Nucleus accumbens (tissue), 56 donors: ENCODE data around the gene KRTAP12-1.

ENCODE experiments used
- DNase-seq, 56 donors: peaks; one replicate each; lab custom pipeline; 2025; lab: John Stamatoyannopoulos, UW

The KRTAP12-1 gene

GRCh38 chr21:44681861-44682579 lies at the start of gene KRTAP12-1:
TSS of gene KRTAP12-1 (minus strand) at chr21:44682163. CDS start at chr21:44682123, 40 bp downstream.
- DNase-seq, result no peak

GRCh38 chr21:44730951-44731579 lies 49.1 kb upstream of the KRTAP12-1 start:
- DNase-seq, result no peak

- DNase-seq, result no peak
These were observed 48.0 kb upstream of the KRTAP12-1 start for GRCh38 chr21:44730028-44730395.

GRCh38 chr21:44729336-44730027 lies 47.5 kb upstream of the KRTAP12-1 start:
- DNase-seq, result no peak

GRCh38 chr21:44728716-44729115 lies 46.8 kb upstream of the KRTAP12-1 start:
- DNase-seq, result no peak

GRCh38 chr21:44727757-44728156 lies 45.8 kb upstream of the KRTAP12-1 start:
- no peak for DNase-seq

- no peak for DNase-seq
These were observed 45.4 kb upstream of the KRTAP12-1 start for GRCh38 chr21:44727321-44727720.

GRCh38 chr21:44726826-44727225 lies 44.9 kb upstream of the KRTAP12-1 start:
- no peak for DNase-seq

- no peak for DNase-seq
These were observed 43.0 kb upstream of the KRTAP12-1 start for GRCh38 chr21:44724926-44725325.

GRCh38 chr21:44724196-44724595 lies 42.2 kb upstream of the KRTAP12-1 start:
- no peak for DNase-seq

- peak in 6 of 56 donors; percentile 6 to 55 (median 22) for DNase-seq
These were observed 41.5 kb upstream of the KRTAP12-1 start for GRCh38 chr21:44723177-44724131.

GRCh38 chr21:44722731-44723130 lies 40.8 kb upstream of the KRTAP12-1 start:
- no peak for DNase-seq

GRCh38 chr21:44720170-44720569 lies 38.2 kb upstream of the KRTAP12-1 start:
- DNase-seq, result no peak

- no peak for DNase-seq
These were observed 36.6 kb upstream of the KRTAP12-1 start for GRCh38 chr21:44718571-44718970.

- no peak for DNase-seq
These were observed 36.1 kb upstream of the KRTAP12-1 start for GRCh38 chr21:44718093-44718492.

GRCh38 chr21:44716984-44717383 lies 35.0 kb upstream of the KRTAP12-1 start:
- DNase-seq, result no peak

GRCh38 chr21:44714905-44715304 lies 32.9 kb upstream of the KRTAP12-1 start:
- no peak for DNase-seq

- no peak for DNase-seq
These were observed 31.9 kb upstream of the KRTAP12-1 start for GRCh38 chr21:44713846-44714245.

GRCh38 chr21:44713130-44713529 lies 31.2 kb upstream of the KRTAP12-1 start:
- no peak for DNase-seq

- no peak for DNase-seq
These were observed 30.5 kb upstream of the KRTAP12-1 start for GRCh38 chr21:44712203-44713028.
